Uterus (tissue), 2 donors: ENCODE measurements around the gene PPP3CA.
"Not testable (repeated sequence)": the region's sequence is repeated elsewhere in the genome, so short reads cannot be mapped to it uniquely, and the experiment has no call there.

ENCODE experiments used
- CTCF ChIP-seq, 4 experiments: fragments of 200-600 bp in 2 of 4; fragments of 450-650 bp in 2 of 4; sonication (generic) in 2 of 4; IDR thresholded peaks; one replicate each; pipeline ENCODE4 v1.5.1; 2016 to 2019; ENCODE audit warnings: antibody characterized with exemption in 4 of 4, mild to moderate bottlenecking in 2 of 4, moderate library complexity in 1 of 4
- POLR2A ChIP-seq, 2 donors: fragments of 450-650 bp; IDR thresholded peaks; one replicate each; pipeline ENCODE4 v1.6.1; 2016; ENCODE audit warnings: antibody characterized with exemption in 2 of 2, mild to moderate bottlenecking in 1 of 2, moderate library complexity in 1 of 2

- not testable (repeated sequence) for TF ChIP-seq CTCF, POLR2A (IDR thresholded peaks at IDR 0.05)
Measured at GRCh38 chr4:100991332-100992069, 355.8 kb downstream of the PPP3CA start.
